ENCODE data around the gene SWI5.

DNA sequence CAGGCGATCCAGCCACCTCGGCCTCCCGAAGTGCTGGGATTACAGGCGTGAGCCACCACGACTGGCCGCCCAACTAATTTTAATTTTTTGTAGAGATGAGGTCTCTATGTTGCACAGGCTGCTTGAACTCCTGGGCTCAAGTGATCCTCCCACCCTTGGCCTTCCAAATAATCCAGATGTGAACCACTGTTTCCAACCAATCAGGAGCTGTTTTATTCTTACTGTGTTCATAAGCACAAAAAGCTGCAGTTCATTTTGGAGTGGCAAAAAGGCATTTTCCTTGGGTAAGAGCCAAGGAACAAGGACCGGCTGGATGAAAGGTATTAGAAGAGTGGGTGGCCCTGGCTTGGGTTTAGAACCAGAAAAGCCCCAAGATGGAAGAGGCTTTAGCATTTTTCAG is 59.1 kb downstream of the SWI5 start:
- TF ChIP-seq, protein P1, sequence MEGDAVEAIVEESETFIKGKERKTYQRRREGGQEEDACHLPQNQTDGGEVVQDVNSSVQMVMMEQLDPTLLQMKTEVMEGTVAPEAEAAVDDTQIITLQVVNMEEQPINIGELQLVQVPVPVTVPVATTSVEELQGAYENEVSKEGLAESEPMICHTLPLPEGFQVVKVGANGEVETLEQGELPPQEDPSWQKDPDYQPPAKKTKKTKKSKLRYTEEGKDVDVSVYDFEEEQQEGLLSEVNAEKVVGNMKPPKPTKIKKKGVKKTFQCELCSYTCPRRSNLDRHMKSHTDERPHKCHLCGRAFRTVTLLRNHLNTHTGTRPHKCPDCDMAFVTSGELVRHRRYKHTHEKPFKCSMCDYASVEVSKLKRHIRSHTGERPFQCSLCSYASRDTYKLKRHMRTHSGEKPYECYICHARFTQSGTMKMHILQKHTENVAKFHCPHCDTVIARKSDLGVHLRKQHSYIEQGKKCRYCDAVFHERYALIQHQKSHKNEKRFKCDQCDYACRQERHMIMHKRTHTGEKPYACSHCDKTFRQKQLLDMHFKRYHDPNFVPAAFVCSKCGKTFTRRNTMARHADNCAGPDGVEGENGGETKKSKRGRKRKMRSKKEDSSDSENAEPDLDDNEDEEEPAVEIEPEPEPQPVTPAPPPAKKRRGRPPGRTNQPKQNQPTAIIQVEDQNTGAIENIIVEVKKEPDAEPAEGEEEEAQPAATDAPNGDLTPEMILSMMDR (IDR thresholded peaks at IDR 0.05): no peak
- no peak for TF ChIP-seq POLR2A (IDR thresholded peaks at IDR 0.05)
